ENCODE results near the gene SMARCD2.

Gene SMARCD2

GRCh38 chr17:63837962-63838600 lies 4.4 kb downstream of the SMARCD2 start:
- Histone ChIP-seq H3K4me1 (ENCODE audit: control insufficient read depth, insufficient read depth, low read length, poor library complexity, severe bottlenecking) (peaks cover 9% of the 10 kb centered on the region), H3K36me3 (ENCODE audit: control insufficient read depth, insufficient read depth, low read length) (peaks cover 50% of the 10 kb centered on the region), H3K4me3 (ENCODE audit: extremely low read depth, insufficient read depth, low read length, poor library complexity, severe bottlenecking) (no peak overlapping the region), H3K27ac (ENCODE audit: low read depth, low read length, severe bottlenecking) (no peak overlapping the region), H3K9me3 (ENCODE audit: control insufficient read depth, low read length) (no peaks in the 10 kb centered on the region)
- 94% methylated on average over 3 to 5 of the region's 5 CpGs for WGBS, 2 experiments (ENCODE audit: insufficient coverage in 2 of 2)

- Histone ChIP-seq H3K27ac (ENCODE audit: low read depth, low read length, severe bottlenecking) (no peak overlapping the region), H3K36me3 (ENCODE audit: control insufficient read depth, insufficient read depth, low read length) (peaks cover 56% of the 10 kb centered on the region), H3K4me3 (ENCODE audit: extremely low read depth, insufficient read depth, low read length, poor library complexity, severe bottlenecking) (no peak overlapping the region), H3K9me3 (ENCODE audit: control insufficient read depth, low read length) (no peaks in the 10 kb centered on the region), H3K4me1 (ENCODE audit: control insufficient read depth, insufficient read depth, low read length, poor library complexity, severe bottlenecking) (peaks cover 9% of the 10 kb centered on the region)
- 94 to 100% methylated on average over 6 to 11 of the region's 12 CpGs for WGBS, 2 experiments (ENCODE audit: insufficient coverage in 2 of 2)
Measured at GRCh38 chr17:63837480-63837879, 5.0 kb downstream of the SMARCD2 start.

- Histone ChIP-seq H3K4me1 (ENCODE audit: control insufficient read depth, insufficient read depth, low read length, poor library complexity, severe bottlenecking) (peaks cover 9% of the 10 kb centered on the region), H3K4me3 (ENCODE audit: extremely low read depth, insufficient read depth, low read length, poor library complexity, severe bottlenecking) (no peak overlapping the region), H3K27ac (ENCODE audit: low read depth, low read length, severe bottlenecking) (no peak overlapping the region), H3K9me3 (ENCODE audit: control insufficient read depth, low read length) (no peaks in the 10 kb centered on the region), H3K36me3 (ENCODE audit: control insufficient read depth, insufficient read depth, low read length) (peaks cover 62% of the 10 kb centered on the region)
- 98 to 99% methylated on average over 6 to 7 of the region's 7 CpGs for WGBS, 2 experiments (ENCODE audit: insufficient coverage in 2 of 2)
Measured at GRCh38 chr17:63836811-63837210, 5.7 kb downstream of the SMARCD2 start.

GRCh38 chr17:63835167-63835720 lies 7.2 kb downstream of the SMARCD2 start:
- peaks cover 73% of the 10 kb centered on the region for H3K36me3 ChIP-seq (ENCODE audit: control insufficient read depth, insufficient read depth, low read length)
- H3K9me3 ChIP-seq (ENCODE audit: control insufficient read depth, low read length) = no peaks in the 10 kb centered on the region
- H3K27ac ChIP-seq (ENCODE audit: low read depth, low read length, severe bottlenecking) = no peak overlapping the region
- WGBS, 2 experiments (ENCODE audit: insufficient coverage in 2 of 2) = 74 to 89% methylated on average over 7 to 8 of the region's 9 CpGs
- no peaks in the 10 kb centered on the region for H3K4me1 ChIP-seq (ENCODE audit: control insufficient read depth, insufficient read depth, low read length, poor library complexity, severe bottlenecking)
- H3K4me3 ChIP-seq (ENCODE audit: extremely low read depth, insufficient read depth, low read length, poor library complexity, severe bottlenecking) = no peak overlapping the region

GRCh38 chr17:63834431-63835166 lies 7.9 kb downstream of the SMARCD2 start:
- no peak overlapping the region for H3K27ac ChIP-seq (ENCODE audit: low read depth, low read length, severe bottlenecking)
- H3K4me3 ChIP-seq (ENCODE audit: extremely low read depth, insufficient read depth, low read length, poor library complexity, severe bottlenecking) = no peak overlapping the region
- no peaks in the 10 kb centered on the region for H3K9me3 ChIP-seq (ENCODE audit: control insufficient read depth, low read length)
- 53 to 56% methylated on average over 7 to 10 of the region's 13 CpGs for WGBS, 2 experiments (ENCODE audit: insufficient coverage in 2 of 2)
- no peaks in the 10 kb centered on the region for H3K4me1 ChIP-seq (ENCODE audit: control insufficient read depth, insufficient read depth, low read length, poor library complexity, severe bottlenecking)
- H3K36me3 ChIP-seq (ENCODE audit: control insufficient read depth, insufficient read depth, low read length) = peaks cover 80% of the 10 kb centered on the region

GRCh38 chr17:63833741-63834373 lies 8.6 kb downstream of the SMARCD2 start:
- peaks cover 87% of the 10 kb centered on the region for H3K36me3 ChIP-seq (ENCODE audit: control insufficient read depth, insufficient read depth, low read length)
- H3K4me3 ChIP-seq (ENCODE audit: extremely low read depth, insufficient read depth, low read length, poor library complexity, severe bottlenecking) = no peak overlapping the region
- H3K27ac ChIP-seq (ENCODE audit: low read depth, low read length, severe bottlenecking) = no peak overlapping the region
- no peaks in the 10 kb centered on the region for H3K4me1 ChIP-seq (ENCODE audit: control insufficient read depth, insufficient read depth, low read length, poor library complexity, severe bottlenecking)
- WGBS, 2 experiments (ENCODE audit: insufficient coverage in 2 of 2) = 96 to 97% methylated on average over 11 to 15 of the region's 15 CpGs
- H3K9me3 ChIP-seq (ENCODE audit: control insufficient read depth, low read length) = no peaks in the 10 kb centered on the region

DNA sequence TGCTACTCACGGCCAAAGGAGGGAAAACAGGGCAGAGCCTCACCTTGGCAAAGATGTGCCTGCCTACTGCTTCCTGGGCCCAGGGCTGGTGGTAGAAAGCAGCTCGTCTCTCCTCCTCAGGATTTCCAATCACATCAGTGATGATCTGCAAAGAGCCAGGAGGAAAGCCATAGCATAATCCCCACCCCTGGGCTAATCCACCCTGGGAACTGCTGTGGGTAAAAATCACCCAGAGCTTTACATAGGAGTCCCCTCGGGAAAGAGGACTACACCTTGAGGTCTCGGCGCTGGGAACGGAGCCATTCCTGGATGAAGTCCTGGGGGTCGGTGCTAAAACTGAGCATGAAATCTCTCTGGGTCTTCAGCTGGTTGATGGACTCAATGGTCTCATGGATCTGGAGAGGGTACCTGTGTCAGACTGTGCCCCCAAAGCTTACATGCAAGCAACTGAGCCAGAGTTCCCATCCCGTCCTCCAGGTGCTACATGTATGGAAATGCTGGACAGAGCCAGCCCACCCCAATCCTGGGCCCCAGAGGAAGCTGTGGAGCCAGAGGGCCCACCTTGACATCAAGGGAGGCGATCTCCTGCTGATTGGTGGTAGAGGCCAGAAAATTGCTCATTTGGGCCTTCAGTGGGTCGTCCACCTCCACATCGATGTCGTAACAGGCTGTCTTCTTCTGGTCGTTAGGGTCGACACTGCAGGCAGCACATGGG lies 9.3 kb downstream of the SMARCD2 start:
- H3K36me3 ChIP-seq (ENCODE audit: control insufficient read depth, insufficient read depth, low read length) = peaks cover 92% of the 10 kb centered on the region
- H3K4me3 ChIP-seq (ENCODE audit: extremely low read depth, insufficient read depth, low read length, poor library complexity, severe bottlenecking) = no peak overlapping the region
- no peak overlapping the region for H3K27ac ChIP-seq (ENCODE audit: low read depth, low read length, severe bottlenecking)
- no peaks in the 10 kb centered on the region for H3K9me3 ChIP-seq (ENCODE audit: control insufficient read depth, low read length)
- WGBS, 2 experiments (ENCODE audit: insufficient coverage in 2 of 2) = 93 to 98% methylated on average over 13 to 14 of the region's 14 CpGs
- H3K4me1 ChIP-seq (ENCODE audit: control insufficient read depth, insufficient read depth, low read length, poor library complexity, severe bottlenecking) = no peaks in the 10 kb centered on the region

GRCh38 chr17:63832455-63832854 lies 10.0 kb downstream of the SMARCD2 start:
- Histone ChIP-seq H3K4me3 (ENCODE audit: extremely low read depth, insufficient read depth, low read length, poor library complexity, severe bottlenecking) (no peak overlapping the region), H3K36me3 (ENCODE audit: control insufficient read depth, insufficient read depth, low read length) (peaks cover 88% of the 10 kb centered on the region), H3K4me1 (ENCODE audit: control insufficient read depth, insufficient read depth, low read length, poor library complexity, severe bottlenecking) (no peaks in the 10 kb centered on the region), H3K27ac (ENCODE audit: low read depth, low read length, severe bottlenecking) (no peak overlapping the region), H3K9me3 (ENCODE audit: control insufficient read depth, low read length) (no peaks in the 10 kb centered on the region)
- WGBS, 2 experiments (ENCODE audit: insufficient coverage in 2 of 2) = 85 to 90% methylated on average over 2 of the region's 2 CpGs

- Histone ChIP-seq H3K36me3 (ENCODE audit: control insufficient read depth, insufficient read depth, low read length) (peaks cover 84% of the 10 kb centered on the region), H3K27ac (ENCODE audit: low read depth, low read length, severe bottlenecking) (no peak overlapping the region), H3K9me3 (ENCODE audit: control insufficient read depth, low read length) (no peaks in the 10 kb centered on the region), H3K4me3 (ENCODE audit: extremely low read depth, insufficient read depth, low read length, poor library complexity, severe bottlenecking) (no peak overlapping the region), H3K4me1 (ENCODE audit: control insufficient read depth, insufficient read depth, low read length, poor library complexity, severe bottlenecking) (no peaks in the 10 kb centered on the region)
- WGBS, 2 experiments (ENCODE audit: insufficient coverage in 2 of 2) = 90 to 100% methylated on average over 1 to 2 of the region's 5 CpGs
Measured at GRCh38 chr17:63832014-63832413, 10.5 kb downstream of the SMARCD2 start.

DNA sequence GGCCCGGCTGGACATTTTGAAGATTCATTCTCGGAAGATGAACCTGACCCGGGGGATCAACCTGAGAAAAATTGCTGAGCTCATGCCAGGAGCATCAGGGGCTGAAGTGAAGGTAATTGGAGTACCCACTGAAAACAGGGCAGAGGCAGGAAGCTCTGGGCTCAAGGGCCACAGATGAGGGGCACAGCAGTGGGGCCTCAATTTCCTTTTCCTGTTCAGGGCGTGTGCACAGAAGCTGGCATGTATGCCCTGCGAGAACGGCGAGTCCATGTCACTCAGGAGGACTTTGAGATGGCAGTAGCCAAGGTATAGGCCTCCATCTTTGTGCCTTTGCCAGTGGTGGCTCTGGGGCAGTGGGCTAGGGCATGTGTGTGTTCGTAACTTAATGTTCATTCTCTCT lies 11.0 kb downstream of the SMARCD2 start:
- H3K4me1 ChIP-seq (ENCODE audit: control insufficient read depth, insufficient read depth, low read length, poor library complexity, severe bottlenecking) = no peaks in the 10 kb centered on the region
- no peaks in the 10 kb centered on the region for H3K9me3 ChIP-seq (ENCODE audit: control insufficient read depth, low read length)
- H3K4me3 ChIP-seq (ENCODE audit: extremely low read depth, insufficient read depth, low read length, poor library complexity, severe bottlenecking) = no peak overlapping the region
- 98 to 99% methylated on average over 6 to 7 of the region's 8 CpGs for WGBS, 2 experiments (ENCODE audit: insufficient coverage in 2 of 2)
- no peak overlapping the region for H3K27ac ChIP-seq (ENCODE audit: low read depth, low read length, severe bottlenecking)
- peaks cover 79% of the 10 kb centered on the region for H3K36me3 ChIP-seq (ENCODE audit: control insufficient read depth, insufficient read depth, low read length)
